Measurements from ENCODE around the gene GHR.

DNA sequence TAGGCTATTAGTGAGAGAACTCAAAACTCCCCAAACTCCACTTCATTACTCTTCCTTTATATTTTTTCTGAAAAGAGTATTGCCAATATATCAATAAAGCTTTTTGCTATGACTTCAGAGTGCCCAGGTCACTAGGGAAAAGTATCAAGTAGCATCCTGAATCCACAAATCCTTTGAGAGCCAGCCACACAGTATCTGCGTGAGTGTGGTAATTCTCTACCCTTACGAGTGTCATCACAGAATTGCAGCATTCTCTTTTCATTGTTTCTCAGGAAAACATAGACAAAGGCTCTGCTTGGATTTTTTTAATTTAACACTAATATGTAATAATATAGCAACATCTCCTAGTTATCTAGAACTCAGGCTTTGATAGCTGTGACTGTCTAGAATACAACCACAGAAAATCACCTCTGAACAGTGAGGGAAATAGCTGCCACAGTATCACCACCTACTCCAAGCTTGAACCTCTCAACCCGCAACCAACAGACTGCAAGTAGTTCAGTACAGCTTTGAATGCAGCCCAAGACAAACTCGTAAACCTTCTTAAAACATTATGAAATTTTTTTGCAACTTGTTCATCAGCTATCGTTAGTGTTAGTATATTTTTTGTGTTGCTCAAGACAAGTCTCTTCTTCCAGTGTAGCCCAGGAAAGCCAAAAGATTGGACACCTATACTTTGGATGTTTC lies 254.1 kb downstream of the GHR start:
- TF ChIP-seq CTCF (IDR thresholded peaks at IDR 0.05) = no peak
- TF ChIP-seq POLR2A (IDR thresholded peaks at IDR 0.05) = no peak
